H1 (cell line): ENCODE data around the gene MKX. TPM values are rescaled to one million over a fixed set of nuclear protein-coding genes. Genes with fewer than 3 reads are reported as not detected.

Experiments used
- CEBPB ChIP-seq: IDR thresholded peaks from 2 replicates; pipeline ENCODE4 v1.6.1; 2012; ENCODE audit warnings: low read depth, low read length
- CHD2 ChIP-seq: IDR thresholded peaks from 2 replicates; pipeline ENCODE4 v1.6.1; 2012; ENCODE audit warnings: low read length, improper control_type of control experiment
- FOSL1 ChIP-seq: IDR thresholded peaks from 2 replicates; pipeline ENCODE4 v1.6.1; 2011; ENCODE audit warnings: mild to moderate bottlenecking, low read depth, low read length, moderate library complexity; ENCODE audit not compliant: insufficient read depth
- NRF1 ChIP-seq: IDR thresholded peaks from 2 replicates; pipeline ENCODE4 v1.6.1; 2011; ENCODE audit warnings: mild to moderate bottlenecking, low read depth, low read length, improper control_type of control experiment
- RAD21 ChIP-seq, 2 experiments: IDR thresholded peaks in 1 of 2; conservative IDR thresholded peaks in 1 of 2; 2 replicates each; pipeline ENCODE4 v1.6.1; 2011; ENCODE audit warnings: low read depth in 2 of 2, low read length in 2 of 2, improper control_type of control experiment in 1 of 2, inconsistent platforms in 1 of 2, mild to moderate bottlenecking in 1 of 2, moderate library complexity in 1 of 2
- SIRT6 ChIP-seq: IDR thresholded peaks from one replicate; pipeline ENCODE4 v1.7.1; 2012; ENCODE audit warnings: low read length, inconsistent platforms
- polyA plus RNA-seq, 7 experiments: library from polyadenylated mRNA; depleted of rRNA in 3 of 7; stranded (reverse) in 5 of 7; unstranded in 2 of 7; fragments of >200 nt in 5 of 7; fragments of 200-250 nt in 2 of 7; gene quantifications; 1 replicate in 5 of 7; 2 replicates in 1 of 7; 4 replicates in 1 of 7; pipeline versions ENCODE4 v1.2.1 to v1.2.3, GENCODE V29; 2011 to 2013; ENCODE audit warnings: missing spikeins in 2 of 7, mixed read lengths in 2 of 7
- total RNA-seq: library from RNA; stranded (reverse); fragmentation: NEBNext Ultra II Directional; extraction: Animal tissue kit (Norgen Biotek cat#: 25700); gene quantifications from 2 replicates; pipeline ENCODE4 v1.2.1, GENCODE V29; 2021

MKX gene
- total and polyA plus RNA-seq, 2 of the 8 experiments (the other 6 are each of a cell fraction or from before 2014, with no cell fraction given), result 0.21 to 1.3 TPM

DNA sequence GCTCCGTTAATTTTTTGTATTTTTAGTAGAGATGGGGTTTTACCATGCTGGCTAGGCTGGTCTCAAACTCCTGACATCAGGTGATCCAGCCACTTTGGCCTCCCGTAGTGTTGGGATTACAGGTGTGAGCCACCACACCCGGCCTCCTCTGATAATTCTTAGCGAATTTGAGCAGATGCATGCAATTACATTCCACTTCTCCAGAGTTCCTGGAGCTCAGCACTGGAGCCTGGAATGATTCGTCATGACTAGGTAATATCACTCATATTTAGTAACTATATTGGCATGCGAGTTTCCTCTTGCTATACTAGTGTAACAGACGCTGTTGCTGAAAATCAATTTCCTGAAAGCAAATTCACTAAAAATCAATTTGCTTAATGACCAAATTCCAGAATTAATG, 86.8 kb downstream of the MKX start (continued):
- TF ChIP-seq RAD21 (IDR thresholded peaks at IDR 0.05 in 1 of 2, conservative IDR thresholded peaks at IDR 0.05 in 1 of 2; ENCODE audit: low read depth in 2 of 2, low read length in 2 of 2), result no peak
- TF ChIP-seq CHD2, result no peak
- no peak for TF ChIP-seq SIRT6
- no peak for TF ChIP-seq CEBPB
- TF ChIP-seq FOSL1, result no peak
- no peak for TF ChIP-seq NRF1
